ENCODE measurements around the gene TMC2.
A peak's percentile ranks its signal among the peaks of the same experiment; 100 is the strongest.
"Not testable (repeated sequence)": the region's sequence is repeated elsewhere in the genome, so short reads cannot be mapped to it uniquely, and the experiment has no call there.

TMC2 gene

GRCh38 chr20:2663887-2664719 is 127.7 kb downstream of the TMC2 start, which contains the start of gene IDH3B:
IDH3B (minus strand) TSS chr20:2664216; CDS start chr20:2664188, 28 bp downstream.
- DNase-seq = peak; percentile 87

- no peak for DNase-seq
Observed at GRCh38 chr20:2671977-2672376, 135.6 kb downstream of the TMC2 start.

GRCh38 chr20:2672446-2672845 is 136.1 kb downstream of the TMC2 start:
- no peak for DNase-seq

- no peak for DNase-seq
Observed at GRCh38 chr20:2673453-2673852, 137.1 kb downstream of the TMC2 start.

GRCh38 chr20:2680046-2680445 is 143.7 kb downstream of the TMC2 start:
- DNase-seq = no peak

GRCh38 chr20:2682040-2682439 is 145.7 kb downstream of the TMC2 start:
- DNase-seq = not testable (repeated sequence)

GRCh38 chr20:2684817-2685216 is 148.4 kb downstream of the TMC2 start:
- DNase-seq = not testable (repeated sequence)

GRCh38 chr20:2687514-2687913 is 151.1 kb downstream of the TMC2 start:
- no peak for DNase-seq

- DNase-seq = peak; percentile 67
Observed at GRCh38 chr20:2688041-2688591, 151.7 kb downstream of the TMC2 start.

- DNase-seq = no peak
Observed at GRCh38 chr20:2690213-2690612, 153.8 kb downstream of the TMC2 start.

- no peak for DNase-seq
Observed at GRCh38 chr20:2690718-2691117, 154.3 kb downstream of the TMC2 start.

GRCh38 chr20:2691127-2691526 is 154.8 kb downstream of the TMC2 start:
- DNase-seq = no peak

Measured in activated effector memory CD4-positive, alpha-beta T cell treated with Interleukin-2 at 50 U/mL for 16 hours (primary cell).